Uterus (tissue), 2 donors: Measurements from ENCODE around the gene GKN2.

Experiments used
- POLR2A ChIP-seq, 2 donors: fragments of 450-650 bp; IDR thresholded peaks; one replicate each; pipeline ENCODE4 v1.6.1; 2016; ENCODE audit warnings: antibody characterized with exemption in 2 of 2, mild to moderate bottlenecking in 1 of 2, moderate library complexity in 1 of 2
- TF ChIP-seq, protein P1 (sequence below), 4 experiments: fragments of 200-600 bp in 2 of 4; fragments of 450-650 bp in 2 of 4; sonication (generic) in 2 of 4; IDR thresholded peaks; one replicate each; pipeline ENCODE4 v1.5.1; 2016 to 2019; ENCODE audit warnings: antibody characterized with exemption in 4 of 4, mild to moderate bottlenecking in 2 of 4, moderate library complexity in 1 of 4

DNA sequence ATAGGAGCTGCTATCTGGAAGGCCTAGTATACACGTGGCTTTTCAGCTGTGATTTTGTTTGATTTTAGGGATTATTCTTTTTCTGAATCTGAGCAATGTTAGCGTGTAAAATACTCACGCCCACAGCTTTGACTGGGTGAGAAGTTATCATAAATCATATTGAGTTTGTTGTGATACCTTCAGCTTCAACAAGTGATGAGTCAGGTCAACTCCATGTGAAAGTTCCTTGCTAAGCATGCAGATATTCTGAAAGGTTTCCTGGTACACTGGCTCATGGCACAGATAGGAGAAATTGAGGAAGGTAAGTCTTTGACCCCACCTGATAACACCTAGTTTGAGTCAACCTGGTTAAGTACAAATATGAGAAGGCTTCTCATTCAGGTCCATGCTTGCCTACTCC, 21.6 kb upstream of the GKN2 start, which contains the start of gene GKN1:
- TF ChIP-seq, protein P1, sequence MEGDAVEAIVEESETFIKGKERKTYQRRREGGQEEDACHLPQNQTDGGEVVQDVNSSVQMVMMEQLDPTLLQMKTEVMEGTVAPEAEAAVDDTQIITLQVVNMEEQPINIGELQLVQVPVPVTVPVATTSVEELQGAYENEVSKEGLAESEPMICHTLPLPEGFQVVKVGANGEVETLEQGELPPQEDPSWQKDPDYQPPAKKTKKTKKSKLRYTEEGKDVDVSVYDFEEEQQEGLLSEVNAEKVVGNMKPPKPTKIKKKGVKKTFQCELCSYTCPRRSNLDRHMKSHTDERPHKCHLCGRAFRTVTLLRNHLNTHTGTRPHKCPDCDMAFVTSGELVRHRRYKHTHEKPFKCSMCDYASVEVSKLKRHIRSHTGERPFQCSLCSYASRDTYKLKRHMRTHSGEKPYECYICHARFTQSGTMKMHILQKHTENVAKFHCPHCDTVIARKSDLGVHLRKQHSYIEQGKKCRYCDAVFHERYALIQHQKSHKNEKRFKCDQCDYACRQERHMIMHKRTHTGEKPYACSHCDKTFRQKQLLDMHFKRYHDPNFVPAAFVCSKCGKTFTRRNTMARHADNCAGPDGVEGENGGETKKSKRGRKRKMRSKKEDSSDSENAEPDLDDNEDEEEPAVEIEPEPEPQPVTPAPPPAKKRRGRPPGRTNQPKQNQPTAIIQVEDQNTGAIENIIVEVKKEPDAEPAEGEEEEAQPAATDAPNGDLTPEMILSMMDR (IDR thresholded peaks at IDR 0.05): no peak
- TF ChIP-seq POLR2A (IDR thresholded peaks at IDR 0.05): no peak
